ENCODE data around the gene SELENOI. TPM values are rescaled to one million over a fixed set of nuclear protein-coding genes. Genes with fewer than 3 reads are reported as not detected.

Gene SELENOI
- total RNA-seq, 4 donors from 2014 or later = 13.5 to 22.2 (median 17.1) TPM

GRCh38 chr2:26429779-26430578, 84.0 kb downstream of the SELENOI start:
- Histone ChIP-seq H3K4me3 (no peak overlapping the region), H3K27me3 (no peaks in the 10 kb centered on the region), H3K9me3 (no peaks in the 10 kb centered on the region), H3K36me3 (no peaks in the 10 kb centered on the region), H3K4me1 (peaks cover 0 to 28% (median 9%) of the 10 kb centered on the region in 4 donors), H3K27ac (peak overlapping the region in 1 of 4 donors; percentile 20)
- no peak for DNase-seq (ENCODE audit: low spot score in 2 of 2)
- WGBS, 2 donors = 58 to 61% methylated on average over 8 of the region's 8 CpGs
- TF ChIP-seq POLR2A (IDR thresholded peaks at IDR 0.05) = no peak
- no peak for TF ChIP-seq CTCF (IDR thresholded peaks at IDR 0.05)
- no peak for TF ChIP-seq EP300 (IDR thresholded peaks at IDR 0.05)

- TF ChIP-seq POLR2A (IDR thresholded peaks at IDR 0.05) (no peak), EP300 (IDR thresholded peaks at IDR 0.05) (no peak), CTCF (IDR thresholded peaks at IDR 0.05) (no peak)
- 84 to 93% methylated on average over 7 of the region's 7 CpGs for WGBS, 2 donors
- no peaks in the 10 kb centered on the region for H3K36me3 ChIP-seq
- DNase-seq (ENCODE audit: low spot score in 2 of 2) = no peak
- H3K9me3 ChIP-seq = no peaks in the 10 kb centered on the region
- peak overlapping the region in 2 of 4 donors; percentile 19 to 72 for H3K27ac ChIP-seq
- no peaks in the 10 kb centered on the region for H3K27me3 ChIP-seq
- no peak overlapping the region for H3K4me3 ChIP-seq
- H3K4me1 ChIP-seq = peaks cover 0 to 28% (median 9%) of the 10 kb centered on the region in 4 donors
Measured at GRCh38 chr2:26430826-26431225, 84.9 kb downstream of the SELENOI start.

DNA sequence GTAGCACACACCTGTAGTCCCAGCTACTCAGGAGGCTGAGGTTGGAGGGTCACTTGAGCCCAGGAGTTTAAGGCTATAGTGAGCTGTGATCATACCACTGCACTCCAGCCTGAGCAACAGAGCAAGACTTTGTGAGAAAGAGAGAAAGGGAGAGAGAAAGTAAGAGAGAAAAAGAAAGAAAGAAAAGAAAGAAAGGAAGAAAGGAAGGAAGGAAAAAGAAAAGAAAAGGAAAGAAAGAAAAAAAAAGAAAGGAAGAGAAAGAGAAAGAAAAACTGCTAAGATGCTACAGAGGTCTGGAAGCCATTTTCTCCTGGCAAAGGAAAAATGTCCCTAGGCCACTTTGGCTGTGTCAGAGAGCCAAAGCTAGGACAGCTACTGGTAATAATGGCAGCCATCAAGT, 86.4 kb downstream of the SELENOI start:
- Histone ChIP-seq H3K4me1 (peaks cover 0 to 28% (median 9%) of the 10 kb centered on the region in 4 donors), H3K4me3 (no peak overlapping the region), H3K27ac (peak overlapping the region; percentile 24 to 85 (median 64)), H3K9me3 (no peaks in the 10 kb centered on the region), H3K36me3 (no peaks in the 10 kb centered on the region), H3K27me3 (no peaks in the 10 kb centered on the region)
- TF ChIP-seq CTCF (IDR thresholded peaks at IDR 0.05) (no peak), EP300 (IDR thresholded peaks at IDR 0.05) (no peak), POLR2A (IDR thresholded peaks at IDR 0.05) (no peak)
- DNase-seq (ENCODE audit: low spot score in 2 of 2) = no peak

- WGBS, 2 donors = 30 to 39% methylated on average over 2 of the region's 2 CpGs
- Histone ChIP-seq H3K4me1 (peaks cover 0 to 28% (median 9%) of the 10 kb centered on the region in 4 donors), H3K36me3 (no peaks in the 10 kb centered on the region), H3K27me3 (no peaks in the 10 kb centered on the region), H3K27ac (peak overlapping the region; percentile 24 to 85 (median 64)), H3K9me3 (no peaks in the 10 kb centered on the region), H3K4me3 (no peak overlapping the region)
- TF ChIP-seq POLR2A (IDR thresholded peaks at IDR 0.05) = no peak
- no peak for TF ChIP-seq EP300 (IDR thresholded peaks at IDR 0.05)
- TF ChIP-seq CTCF (IDR thresholded peaks at IDR 0.05) = no peak
- no peak for DNase-seq (ENCODE audit: low spot score in 2 of 2)
Measured at GRCh38 chr2:26432859-26433258, 86.9 kb downstream of the SELENOI start.

DNA sequence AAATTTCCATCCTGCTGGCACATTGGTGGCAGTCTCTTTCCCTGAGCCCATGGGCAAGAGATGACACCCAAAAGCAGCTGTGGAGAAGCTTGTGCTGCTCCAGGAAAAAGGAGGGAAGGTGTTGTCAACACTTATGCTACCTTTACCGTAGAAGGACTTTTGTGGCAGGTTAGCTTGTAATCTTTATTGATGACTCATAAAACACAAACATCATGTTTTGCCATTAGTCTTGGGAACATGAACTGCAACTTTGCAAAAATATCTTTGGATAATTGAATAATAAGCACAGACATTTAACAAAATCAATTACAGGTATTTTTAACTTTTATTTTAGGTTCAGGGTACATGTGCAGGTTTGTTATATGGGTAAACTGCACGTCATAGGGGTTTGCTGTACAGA, 89.2 kb downstream of the SELENOI start:
- Histone ChIP-seq H3K4me3 (no peak overlapping the region), H3K27me3 (no peaks in the 10 kb centered on the region), H3K9me3 (no peaks in the 10 kb centered on the region), H3K27ac (peak overlapping the region in 2 of 4 donors; percentile 57 to 72), H3K4me1 (peaks cover 0 to 27% (median 9%) of the 10 kb centered on the region in 4 donors), H3K36me3 (no peaks in the 10 kb centered on the region)
- no peak for DNase-seq (ENCODE audit: low spot score in 2 of 2)
- WGBS, 2 donors = 94% methylated on average over 2 of the region's 2 CpGs
- TF ChIP-seq POLR2A (IDR thresholded peaks at IDR 0.05) (no peak), EP300 (IDR thresholded peaks at IDR 0.05) (no peak), CTCF (IDR thresholded peaks at IDR 0.05) (no peak)
